ENCODE data around the gene WDR6.

The WDR6 gene

GRCh38 chr3:49030321-49030720 lies 23.1 kb downstream of the WDR6 start:
- DNase-seq: no peak

GRCh38 chr3:49032646-49033304 lies 25.6 kb downstream of the WDR6 start:
- DNase-seq: no peak

DNA sequence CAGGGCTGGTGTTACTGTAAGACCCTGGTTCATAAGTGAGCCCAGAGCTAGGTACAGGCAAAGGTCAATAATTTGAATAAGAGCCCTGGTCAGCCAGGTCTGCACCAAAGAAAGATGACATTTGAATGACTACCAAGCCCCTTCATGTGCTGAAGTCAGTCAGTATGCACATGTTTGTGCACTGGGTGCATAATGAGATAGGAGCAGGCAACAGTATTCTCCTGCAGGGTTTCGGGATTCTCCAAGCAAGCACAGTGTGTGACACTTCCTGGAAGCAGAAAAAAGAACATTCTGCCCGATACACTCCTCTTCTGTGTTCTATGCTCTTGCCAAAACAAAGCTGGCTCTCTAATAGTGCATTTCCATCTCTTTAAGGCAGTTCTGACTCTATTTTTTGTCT lies 27.5 kb downstream of the WDR6 start:
- DNase-seq: no peak

DNA sequence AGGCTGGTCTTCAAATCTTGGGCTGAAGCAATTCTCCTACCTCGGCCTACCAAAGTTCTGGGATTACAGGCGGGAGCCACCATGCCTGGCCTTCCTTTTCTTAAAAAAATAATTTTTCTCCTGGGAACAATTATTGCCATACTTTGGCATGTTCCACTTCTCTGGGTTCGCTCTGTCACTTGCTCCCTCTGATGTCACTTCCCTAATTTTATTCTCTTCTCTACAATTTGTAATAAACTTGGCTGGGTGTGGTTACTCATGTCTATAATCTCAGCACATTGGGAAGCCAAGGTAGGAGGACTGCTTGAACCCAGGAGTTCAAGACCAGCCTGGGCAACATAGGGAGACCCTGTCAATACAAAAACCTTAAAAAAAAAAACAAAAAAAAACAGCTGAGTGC lies 28.1 kb downstream of the WDR6 start:
- DNase-seq: no peak

GRCh38 chr3:49053543-49053942 lies 46.4 kb downstream of the WDR6 start:
- no peak for DNase-seq

DNA sequence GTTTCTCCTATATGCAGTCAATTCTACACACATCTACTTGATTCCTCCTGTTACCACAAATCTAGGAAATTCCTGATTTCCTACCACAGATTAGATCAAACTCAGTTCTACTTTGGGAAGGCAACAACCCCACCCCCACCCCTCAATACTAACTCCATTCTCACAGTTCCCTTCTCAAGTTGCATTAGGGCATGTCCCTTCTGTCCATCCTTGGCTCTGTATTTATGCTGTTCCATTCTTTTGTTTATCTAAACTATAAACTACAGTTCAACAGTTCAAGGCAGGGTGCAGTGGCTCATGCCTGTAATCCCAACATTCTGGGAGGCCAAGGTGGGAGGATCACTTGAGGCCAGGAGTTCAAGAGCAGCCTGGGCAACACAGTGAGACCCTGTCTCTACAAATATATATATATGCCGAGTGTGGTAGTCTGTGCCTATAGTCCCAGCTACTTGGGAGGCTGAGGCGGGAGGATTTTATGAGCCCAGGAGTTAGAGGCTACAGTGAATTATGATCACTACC lies 47.2 kb downstream of the WDR6 start:
- DNase-seq: no peak

GRCh38 chr3:49057268-49057667 lies 50.1 kb downstream of the WDR6 start:
- no peak for DNase-seq

DNA sequence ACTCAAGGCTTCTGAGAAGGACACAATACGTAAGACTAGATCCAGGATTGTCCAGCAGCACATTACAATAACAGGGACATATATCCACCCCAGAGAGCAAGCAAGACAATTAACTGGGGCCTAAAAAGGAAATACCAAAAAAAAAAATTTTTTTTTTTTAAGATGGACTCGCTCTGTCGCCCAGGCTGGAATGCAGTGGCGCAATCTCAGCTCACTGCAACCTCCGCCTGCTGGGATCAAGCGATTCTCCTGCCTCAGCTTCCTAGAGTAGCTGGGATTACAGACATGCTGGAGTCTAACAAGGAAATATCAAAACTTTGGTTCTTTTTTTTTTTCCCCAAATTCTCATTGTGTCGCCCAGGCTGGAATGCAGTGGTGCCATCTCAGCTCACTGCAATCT lies 50.8 kb downstream of the WDR6 start:
- no peak for DNase-seq
